Measurements from ENCODE around the gene RBBP7.
A peak's percentile ranks its signal among the peaks of the same experiment; 100 is the strongest.

The RBBP7 gene

DNA sequence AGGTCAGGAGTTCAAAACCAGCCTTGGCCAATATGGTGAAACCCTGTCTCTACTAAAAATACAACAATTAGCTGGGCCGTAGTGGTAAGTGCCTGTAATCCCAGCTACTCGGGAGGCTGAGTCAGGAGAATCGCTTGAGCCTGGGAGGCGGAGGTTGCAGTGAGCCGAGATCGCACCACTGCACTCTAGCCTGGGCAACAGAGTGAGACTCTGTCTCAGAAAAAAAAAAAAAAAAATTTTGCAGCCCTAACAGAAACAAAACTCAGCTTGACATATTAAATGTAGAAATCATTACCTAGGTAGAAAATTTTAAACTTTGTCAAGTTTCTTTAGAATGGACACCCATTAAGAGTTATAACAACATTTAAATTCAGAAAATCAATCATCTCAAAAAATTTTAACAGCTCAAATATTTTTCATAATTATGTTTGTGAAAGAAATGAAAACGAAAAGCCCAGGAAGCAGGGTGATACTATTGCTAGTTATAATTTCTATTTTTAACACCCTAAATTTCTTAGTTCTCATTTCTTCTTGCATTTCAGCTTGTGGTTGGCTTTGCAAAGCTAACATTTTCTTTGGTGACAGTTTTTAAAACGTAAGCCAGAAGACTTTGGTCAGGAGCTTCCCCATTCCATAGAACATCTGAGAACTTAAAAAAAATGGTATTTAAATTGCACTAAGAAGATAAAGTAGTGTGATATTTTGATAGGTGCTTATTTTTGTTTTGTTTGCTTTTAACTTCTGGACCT, 33.3 kb upstream of the RBBP7 start:
- no peak for DNase-seq (ENCODE audit: low read depth)
- no peak overlapping the region for H3K4me3 ChIP-seq (ENCODE audit: control insufficient read depth, low read depth, low read length)
- TF ChIP-seq, protein P1, sequence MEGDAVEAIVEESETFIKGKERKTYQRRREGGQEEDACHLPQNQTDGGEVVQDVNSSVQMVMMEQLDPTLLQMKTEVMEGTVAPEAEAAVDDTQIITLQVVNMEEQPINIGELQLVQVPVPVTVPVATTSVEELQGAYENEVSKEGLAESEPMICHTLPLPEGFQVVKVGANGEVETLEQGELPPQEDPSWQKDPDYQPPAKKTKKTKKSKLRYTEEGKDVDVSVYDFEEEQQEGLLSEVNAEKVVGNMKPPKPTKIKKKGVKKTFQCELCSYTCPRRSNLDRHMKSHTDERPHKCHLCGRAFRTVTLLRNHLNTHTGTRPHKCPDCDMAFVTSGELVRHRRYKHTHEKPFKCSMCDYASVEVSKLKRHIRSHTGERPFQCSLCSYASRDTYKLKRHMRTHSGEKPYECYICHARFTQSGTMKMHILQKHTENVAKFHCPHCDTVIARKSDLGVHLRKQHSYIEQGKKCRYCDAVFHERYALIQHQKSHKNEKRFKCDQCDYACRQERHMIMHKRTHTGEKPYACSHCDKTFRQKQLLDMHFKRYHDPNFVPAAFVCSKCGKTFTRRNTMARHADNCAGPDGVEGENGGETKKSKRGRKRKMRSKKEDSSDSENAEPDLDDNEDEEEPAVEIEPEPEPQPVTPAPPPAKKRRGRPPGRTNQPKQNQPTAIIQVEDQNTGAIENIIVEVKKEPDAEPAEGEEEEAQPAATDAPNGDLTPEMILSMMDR (IDR thresholded peaks at IDR 0.05; ENCODE audit: control insufficient read depth, insufficient read depth, low read depth, low read length, missing control alignments): no peak

DNA sequence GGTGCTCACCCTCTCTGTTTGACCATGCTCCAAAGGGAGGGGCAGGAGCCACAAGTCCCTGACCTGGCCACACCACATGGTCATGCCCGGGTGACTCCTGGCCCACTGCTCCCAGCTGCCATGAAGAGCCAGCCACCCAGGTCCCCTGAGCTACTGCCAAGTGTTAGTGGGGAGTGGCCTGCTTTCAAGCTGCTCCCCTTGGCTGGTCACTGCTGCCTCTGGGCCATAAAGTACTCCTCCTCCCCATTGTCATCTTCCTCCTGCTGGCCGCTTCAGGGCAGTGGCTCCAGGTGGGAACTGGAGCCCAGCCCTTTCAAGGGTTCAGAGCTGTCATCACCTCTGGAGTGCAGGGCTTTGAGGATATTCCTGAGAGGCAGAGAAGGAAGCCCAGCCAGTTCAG, 27.3 kb upstream of the RBBP7 start:
- DNase-seq (ENCODE audit: low read depth): no peak
- TF ChIP-seq, protein P1 (IDR thresholded peaks at IDR 0.05; ENCODE audit: control insufficient read depth, insufficient read depth, low read depth, low read length, missing control alignments): no peak
- H3K4me3 ChIP-seq (ENCODE audit: control insufficient read depth, low read depth, low read length): no peak overlapping the region

DNA sequence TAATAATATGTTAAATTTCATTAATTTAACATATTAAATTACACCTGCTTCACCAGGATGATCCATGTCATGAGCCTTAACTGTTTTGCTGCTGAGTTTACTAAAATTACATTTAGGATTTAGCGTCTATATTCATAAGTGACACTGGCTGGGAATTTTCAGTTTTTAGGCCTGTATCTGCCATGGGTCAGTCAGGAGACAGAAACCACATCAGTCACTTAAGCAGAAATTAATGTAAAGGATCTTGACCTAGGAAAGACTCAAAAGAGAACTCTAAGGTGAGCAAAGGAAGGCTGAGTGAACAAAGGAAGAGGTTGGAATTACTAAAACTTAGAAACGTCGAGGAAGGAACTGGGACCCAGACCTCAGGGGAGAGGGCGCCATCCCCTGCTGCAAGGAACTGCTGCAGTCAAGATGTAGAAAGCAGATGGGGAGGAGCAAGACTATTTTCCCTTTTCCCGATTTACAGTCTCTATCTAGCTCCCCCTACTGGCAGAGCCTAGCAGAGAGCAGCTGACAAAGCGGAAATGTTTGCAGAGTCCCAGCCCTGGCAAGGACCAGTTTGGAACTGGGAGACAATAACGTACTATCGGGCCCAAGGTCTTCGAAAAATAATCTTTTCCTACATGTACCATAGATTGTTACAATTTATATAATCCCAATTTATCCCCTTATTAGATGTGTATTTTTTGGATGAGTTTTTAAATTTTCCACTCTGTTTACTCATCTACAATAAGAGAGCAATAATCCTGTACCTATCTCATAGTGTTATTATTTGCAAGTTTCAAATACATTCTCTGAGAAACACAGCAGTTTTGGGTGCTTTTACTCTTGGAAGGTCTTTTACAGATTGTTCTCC, 22.6 kb upstream of the RBBP7 start:
- no peak overlapping the region for H3K4me3 ChIP-seq (ENCODE audit: control insufficient read depth, low read depth, low read length)
- TF ChIP-seq, protein P1 (IDR thresholded peaks at IDR 0.05; ENCODE audit: control insufficient read depth, insufficient read depth, low read depth, low read length, missing control alignments): peak; percentile 95
- peak; percentile 53 for DNase-seq (ENCODE audit: low read depth)

DNA sequence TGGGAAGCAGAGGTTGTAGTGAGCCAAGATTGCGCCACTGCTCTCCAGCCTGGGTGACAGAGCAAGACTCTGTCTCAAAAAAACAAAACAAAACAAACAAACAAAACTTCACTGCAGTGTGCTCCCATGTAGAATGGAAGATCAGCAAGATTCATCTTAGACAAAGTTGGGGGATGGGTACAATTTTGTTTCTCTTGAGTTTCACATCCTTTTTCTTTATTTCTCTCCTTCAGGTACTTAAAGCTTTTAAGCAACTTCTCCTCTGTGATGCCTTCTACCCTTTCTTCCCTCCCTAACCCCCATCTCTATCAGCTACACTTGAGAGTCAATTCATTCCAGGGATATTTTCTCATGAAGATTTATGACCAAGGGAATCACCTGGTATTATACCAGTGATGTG, 15.5 kb upstream of the RBBP7 start:
- TF ChIP-seq, protein P1 (IDR thresholded peaks at IDR 0.05; ENCODE audit: control insufficient read depth, insufficient read depth, low read depth, low read length, missing control alignments): no peak
- no peak overlapping the region for H3K4me3 ChIP-seq (ENCODE audit: control insufficient read depth, low read depth, low read length)
- no peak for DNase-seq (ENCODE audit: low read depth)

DNA sequence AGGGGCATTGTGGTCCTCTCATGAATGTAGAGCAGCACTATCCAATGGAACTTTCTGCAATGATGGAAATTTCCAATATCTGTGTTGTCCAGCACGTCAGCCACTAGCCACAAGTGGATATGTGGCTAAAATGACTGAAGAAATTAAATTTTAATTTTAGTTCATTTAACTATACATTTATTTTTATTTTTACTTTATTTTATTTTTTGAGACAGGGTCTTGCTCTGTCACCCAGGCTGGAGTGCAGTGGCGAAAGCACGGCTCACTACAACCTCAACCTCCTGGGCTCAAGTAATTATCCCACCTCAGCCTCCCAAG, 13.3 kb upstream of the RBBP7 start:
- no peak for DNase-seq (ENCODE audit: low read depth)
- TF ChIP-seq, protein P1 (IDR thresholded peaks at IDR 0.05; ENCODE audit: control insufficient read depth, insufficient read depth, low read depth, low read length, missing control alignments): no peak
- H3K4me3 ChIP-seq (ENCODE audit: control insufficient read depth, low read depth, low read length): no peak overlapping the region

DNA sequence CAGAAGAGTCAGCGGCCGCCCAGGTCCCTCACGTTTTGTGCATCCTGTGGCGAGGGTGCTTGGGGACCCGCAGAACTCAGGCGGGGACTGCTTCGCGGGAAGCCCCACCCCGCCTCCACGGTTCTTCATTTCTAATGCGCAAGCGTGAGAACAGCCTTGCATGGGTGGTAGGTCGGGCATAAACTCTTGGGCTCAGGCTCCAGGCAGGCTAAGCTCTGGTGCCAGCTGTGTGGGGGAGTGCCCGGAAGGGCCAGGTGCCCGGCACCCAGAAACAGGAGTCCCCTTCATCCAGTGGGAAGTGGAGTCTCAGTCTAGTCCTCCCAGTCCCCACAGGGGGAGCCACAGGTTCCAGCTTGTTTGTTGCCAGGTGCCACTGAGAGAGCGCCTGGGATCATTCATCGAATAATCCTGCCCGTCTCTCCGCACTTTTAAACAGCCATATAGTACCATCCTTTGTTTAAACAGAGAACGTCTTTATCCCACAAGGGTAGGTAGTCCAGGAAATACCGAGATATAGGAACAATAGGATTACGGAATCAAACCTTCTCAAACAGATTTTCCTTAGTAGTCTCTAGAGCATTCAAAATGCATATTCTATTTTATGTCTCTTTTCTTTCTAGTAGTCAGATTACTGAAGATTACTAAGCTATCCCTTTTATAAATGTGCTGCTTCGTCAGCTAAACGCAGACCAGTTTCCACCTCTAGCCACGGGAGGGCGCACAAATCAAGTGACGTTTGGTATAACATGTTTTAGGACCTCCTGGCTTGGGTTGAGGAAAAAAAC, 12.7 kb upstream of the RBBP7 start:
- DNase-seq (ENCODE audit: low read depth): peak; percentile 17
- TF ChIP-seq, protein P1 (IDR thresholded peaks at IDR 0.05; ENCODE audit: control insufficient read depth, insufficient read depth, low read depth, low read length, missing control alignments): peak; percentile 70
- peak overlapping the region; percentile 54 for H3K4me3 ChIP-seq (ENCODE audit: control insufficient read depth, low read depth, low read length)
